Testis (tissue), 2 donors: ENCODE measurements around the gene TAAR8.
"Not testable (repeated sequence)": the region's sequence is repeated elsewhere in the genome, so short reads cannot be mapped to it uniquely, and the experiment has no call there.

ENCODE experiments used
- CTCF ChIP-seq, 3 experiments: fragments of 450-650 bp in 2 of 3; fragments of 200-600 bp in 1 of 3; sonication (generic) in 1 of 3; IDR thresholded peaks; one replicate each; pipeline ENCODE4 v1.5.1; 2016 to 2019; ENCODE audit warnings: antibody characterized with exemption in 3 of 3, mild to moderate bottlenecking in 2 of 3, moderate library complexity in 1 of 3
- POLR2A ChIP-seq: fragments of 450-650 bp; IDR thresholded peaks from one replicate; pipeline ENCODE4 v1.6.1; 2017; ENCODE audit warnings: antibody characterized with exemption, mild to moderate bottlenecking, moderate library complexity

- not testable (repeated sequence) for TF ChIP-seq CTCF (IDR thresholded peaks at IDR 0.05); POLR2A
These were observed 48.4 kb downstream of the TAAR8 start for GRCh38 chr6:132600900-132601299.
